GM21360 (cell line): ENCODE results near the gene KDM5C.
"Not testable (repeated sequence)": the region's sequence is repeated elsewhere in the genome, so short reads cannot be mapped to it uniquely, and the experiment has no call there.

Experiments
- ATAC-seq: cut with Tn5 transposase; IDR thresholded peaks from one replicate; pipeline ENCODE4 v1.9.1; 2021; ENCODE audit warnings: mild to moderate bottlenecking, moderate library complexity; ENCODE audit not compliant: unreplicated experiment

KDM5C gene

DNA sequence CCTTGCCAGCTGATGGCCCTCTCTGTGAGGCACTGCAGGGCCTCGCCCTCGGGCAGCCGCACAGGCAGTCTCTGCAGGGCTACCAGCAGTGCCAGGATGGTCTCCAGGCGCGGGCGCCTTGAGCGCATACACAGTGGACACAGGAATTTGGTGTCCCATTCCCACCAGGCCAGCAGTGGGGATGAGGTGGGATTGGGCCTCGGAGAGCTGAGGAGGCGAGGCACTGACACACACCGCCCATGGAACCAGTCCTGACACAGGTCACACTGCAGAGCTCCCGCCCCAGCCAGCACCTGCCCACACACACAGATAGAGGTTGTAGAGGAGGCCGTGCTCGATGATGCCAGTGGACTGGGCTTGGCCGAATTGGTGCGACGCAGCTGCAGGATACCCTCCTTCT, 30.7 kb downstream of the KDM5C start:
- no peak for ATAC-seq

DNA sequence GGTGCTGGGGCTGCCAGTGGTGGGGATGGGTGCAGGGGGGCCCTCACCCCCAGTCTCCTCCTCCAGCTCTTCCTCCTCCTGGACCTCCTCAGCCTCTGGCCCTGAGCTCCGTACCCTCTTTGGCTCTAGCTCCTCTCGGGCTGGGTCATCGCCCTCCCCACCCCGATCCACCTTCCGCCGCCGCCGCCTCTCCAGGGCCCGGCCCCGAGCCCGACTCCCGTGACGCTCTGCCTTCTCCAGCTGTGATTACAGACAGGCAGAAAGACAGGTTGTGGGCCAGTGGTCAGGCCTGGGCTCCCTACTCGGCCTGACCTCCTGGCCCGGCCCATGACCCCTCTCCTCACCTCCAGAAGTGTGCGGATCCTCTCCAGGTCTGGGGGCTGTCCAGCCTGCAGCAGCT, 31.9 kb downstream of the KDM5C start:
- no peak for ATAC-seq

DNA sequence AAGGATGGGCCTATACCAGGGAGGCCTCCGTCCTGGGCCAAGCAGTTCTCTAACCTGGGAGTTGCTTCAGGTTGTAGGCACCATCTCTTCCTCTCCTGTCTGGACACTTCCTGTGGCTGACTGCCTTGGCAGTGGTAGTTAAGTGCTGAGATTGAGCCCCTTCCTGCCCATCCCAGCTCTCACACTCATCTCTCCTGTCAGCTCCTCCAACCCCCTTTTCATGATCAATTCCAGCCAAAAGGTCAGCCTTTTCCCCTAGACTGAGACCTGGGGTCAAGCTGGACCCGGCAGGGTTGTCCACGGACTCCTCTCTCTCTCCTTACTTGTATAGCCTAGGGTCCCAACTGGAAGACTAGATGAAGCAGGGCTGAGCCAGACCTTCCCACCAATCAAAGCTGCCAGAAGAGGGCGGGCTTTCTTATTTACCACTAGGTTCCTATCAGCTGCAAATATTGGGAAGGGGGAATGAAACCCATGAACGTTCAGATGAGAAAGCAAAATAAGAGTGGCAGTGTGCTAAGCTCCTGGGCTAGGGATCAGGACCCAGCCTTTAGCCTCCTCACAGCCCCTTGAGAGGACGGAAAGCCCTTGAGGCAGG, 34.5 kb downstream of the KDM5C start:
- ATAC-seq = no peak

DNA sequence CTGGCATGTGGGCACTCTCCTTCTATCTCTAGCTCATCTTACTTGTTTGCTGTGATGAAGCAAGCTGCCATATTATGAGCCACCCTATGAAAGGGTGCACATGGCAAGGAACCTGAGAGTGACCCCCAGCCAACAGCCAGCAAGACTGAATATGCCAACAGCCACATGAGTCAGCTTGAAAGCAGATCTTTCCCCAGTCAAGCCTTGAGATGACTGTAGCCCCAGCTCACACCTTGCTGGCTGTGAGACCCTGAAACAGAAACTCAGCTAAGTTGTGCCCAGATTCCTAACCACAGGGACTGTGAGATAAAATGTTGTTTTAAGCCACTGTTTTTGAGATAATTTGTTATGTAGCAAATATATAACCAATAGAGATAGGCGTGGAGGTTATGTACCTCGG, 36.2 kb downstream of the KDM5C start:
- peak; percentile 67 for ATAC-seq

DNA sequence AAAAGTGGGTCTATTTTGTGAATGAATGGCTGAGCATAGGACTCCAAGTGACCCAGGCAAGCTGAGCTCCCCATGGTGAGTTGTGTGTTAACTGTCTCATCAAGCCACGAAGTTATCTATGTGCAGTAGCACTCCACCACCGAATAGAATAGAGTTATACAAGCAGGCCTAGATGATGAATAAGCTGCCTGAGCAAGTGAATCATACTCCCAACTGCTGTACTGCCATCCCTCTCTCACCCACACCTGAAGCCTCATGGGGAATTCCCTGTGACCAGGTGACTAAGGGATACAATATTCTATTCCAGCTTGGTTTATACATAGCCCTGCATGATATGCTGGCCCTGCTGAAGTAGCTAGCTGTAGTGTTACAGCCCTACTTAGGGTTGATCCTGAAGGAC, 38.7 kb downstream of the KDM5C start:
- no peak for ATAC-seq

DNA sequence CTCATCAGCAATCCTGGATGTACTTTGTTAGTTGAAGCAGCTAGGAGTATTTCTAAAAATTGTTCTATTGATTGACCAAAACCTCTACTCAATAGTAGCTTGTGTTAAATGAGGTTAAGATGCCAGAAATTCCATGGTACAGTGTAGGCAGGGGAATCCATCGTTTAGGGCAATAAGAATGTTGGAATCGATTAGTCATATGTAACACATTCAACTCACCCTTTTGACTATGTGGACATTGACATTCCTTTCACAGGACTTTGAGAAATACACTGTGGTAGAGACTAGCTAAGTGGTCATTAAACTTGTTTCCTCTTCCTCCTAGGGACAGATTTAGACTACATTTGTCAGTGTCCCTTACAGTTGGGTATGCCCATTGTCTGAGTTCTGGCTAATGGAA, 40.2 kb downstream of the KDM5C start:
- no peak for ATAC-seq

DNA sequence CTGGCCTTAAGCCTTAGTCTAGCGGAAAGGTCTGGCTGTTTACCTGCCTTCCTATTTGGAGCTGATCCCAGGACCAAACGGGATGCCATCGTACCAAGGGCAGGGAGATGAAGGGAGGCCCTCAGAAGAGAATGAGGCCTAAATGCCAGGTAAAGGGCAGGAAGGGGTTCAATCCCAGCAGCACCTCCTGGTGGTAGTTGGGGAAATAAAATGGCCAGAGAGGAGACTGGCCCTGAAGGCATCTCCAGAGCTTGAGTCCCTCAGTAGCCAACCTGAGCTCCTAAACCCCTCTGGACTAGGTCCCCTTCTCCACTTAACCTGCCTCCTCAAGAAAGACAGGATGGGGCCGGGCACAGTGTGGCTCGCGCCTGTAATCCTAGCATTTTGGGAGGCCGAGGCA, 53.7 kb downstream of the KDM5C start:
- no peak for ATAC-seq

DNA sequence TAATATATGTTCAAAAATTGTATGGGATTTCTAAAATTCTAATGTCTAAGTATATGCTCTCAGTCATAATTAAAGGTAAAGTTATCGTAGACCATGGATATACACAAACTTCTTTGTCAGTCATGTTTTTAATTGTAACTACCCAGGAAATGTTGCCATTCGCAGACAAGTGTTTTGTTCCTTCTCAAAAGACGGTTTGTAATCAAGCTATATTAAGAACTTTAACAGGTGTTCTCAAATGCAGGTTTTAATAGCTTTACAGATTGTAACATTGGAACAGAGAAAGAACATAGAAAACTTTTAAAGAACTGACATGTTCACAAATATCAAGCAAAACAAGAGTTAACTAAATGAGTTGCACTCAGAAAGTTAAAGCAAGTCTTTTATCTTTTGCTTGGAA, 58.9 kb downstream of the KDM5C start:
- ATAC-seq = no peak

DNA sequence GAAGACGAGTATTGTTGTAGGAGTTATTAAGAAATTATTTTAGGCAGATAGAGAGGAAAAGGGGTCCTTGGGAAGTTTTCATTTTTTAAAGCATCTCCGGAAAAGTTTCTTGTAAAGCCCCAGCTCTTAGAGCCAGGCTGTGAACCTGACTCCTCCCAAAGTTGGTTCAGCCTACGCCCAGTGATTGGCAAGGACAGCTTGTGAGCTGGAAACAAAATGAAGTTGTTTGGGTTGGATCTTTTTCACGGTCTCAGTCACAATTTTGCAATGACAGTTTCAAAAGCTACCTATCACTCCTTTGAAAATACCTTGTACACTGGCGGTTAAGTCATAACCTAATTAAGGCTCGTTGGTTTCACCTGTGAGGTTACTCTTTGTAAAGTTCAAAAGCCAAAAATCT, 60.4 kb downstream of the KDM5C start:
- ATAC-seq = not testable (repeated sequence)

DNA sequence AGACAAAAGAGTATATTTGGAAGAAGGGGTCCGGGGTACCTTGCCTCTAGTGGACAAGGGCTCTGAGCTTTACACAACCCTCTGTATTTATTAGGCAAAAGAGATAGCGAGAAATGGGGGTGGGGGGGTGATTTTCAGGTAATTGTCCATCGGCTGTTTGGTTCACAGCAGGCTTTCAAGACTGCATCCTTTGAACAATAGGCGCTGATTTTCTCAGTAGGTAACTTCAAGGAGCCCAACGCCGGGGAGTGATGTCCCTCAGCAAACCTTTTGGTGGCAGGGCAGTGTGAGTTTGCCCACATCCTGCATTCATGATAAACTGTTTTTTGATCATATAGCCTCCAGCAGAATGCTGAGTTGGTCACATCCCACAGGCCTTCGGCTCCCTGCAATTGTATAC, 61.6 kb downstream of the KDM5C start:
- no peak for ATAC-seq

DNA sequence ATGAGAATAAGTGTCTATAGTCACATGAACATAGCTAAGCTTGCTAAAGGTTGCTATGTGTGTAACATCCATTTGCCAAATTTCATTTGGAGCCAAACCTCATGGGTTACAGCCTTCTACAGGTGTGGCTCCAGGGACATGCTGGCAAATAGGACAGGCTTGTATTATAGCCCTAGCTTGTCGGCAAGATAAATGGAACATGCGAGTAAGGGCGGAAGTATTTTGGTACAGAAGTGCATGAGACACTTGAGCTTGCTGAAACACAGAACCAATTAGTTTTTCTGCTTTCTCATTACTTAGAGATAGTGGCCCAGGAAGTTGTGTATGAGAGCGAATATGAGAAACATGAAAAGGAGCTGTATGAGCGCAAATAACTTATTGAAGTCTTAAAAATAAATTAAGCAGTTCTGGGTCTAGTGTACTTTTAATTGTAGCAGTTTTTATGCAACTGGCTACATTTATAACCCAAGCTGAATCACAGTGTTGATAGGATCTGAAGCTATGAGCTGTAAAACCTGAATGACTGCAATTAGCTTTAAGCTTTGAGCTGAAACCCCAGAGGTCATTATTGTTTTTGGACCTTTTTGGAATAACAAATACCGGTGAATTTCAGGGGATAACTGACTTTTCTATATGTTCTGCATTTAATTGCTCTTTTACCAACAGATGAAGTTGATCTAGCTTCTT, 64.6 kb downstream of the KDM5C start:
- ATAC-seq = no peak

DNA sequence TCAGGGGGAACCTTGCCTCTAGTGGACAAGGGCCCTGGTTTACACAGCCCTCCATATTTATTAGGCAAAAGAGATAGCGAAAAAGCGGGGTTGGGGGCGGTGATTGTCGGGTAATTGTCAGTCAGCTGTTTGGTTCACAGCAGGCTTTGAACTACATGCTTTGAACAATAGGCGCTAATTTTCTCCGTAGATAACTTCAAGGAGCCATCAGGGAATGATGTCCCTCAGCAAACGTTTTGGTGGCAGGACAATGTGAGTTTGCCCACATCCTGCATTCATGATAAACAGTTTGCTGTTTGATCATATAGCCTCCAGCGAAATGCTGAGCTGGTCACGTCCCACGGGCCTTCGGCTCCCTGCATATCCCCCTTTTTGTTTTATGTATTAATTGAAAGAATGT, 65.8 kb downstream of the KDM5C start:
- ATAC-seq = no peak

DNA sequence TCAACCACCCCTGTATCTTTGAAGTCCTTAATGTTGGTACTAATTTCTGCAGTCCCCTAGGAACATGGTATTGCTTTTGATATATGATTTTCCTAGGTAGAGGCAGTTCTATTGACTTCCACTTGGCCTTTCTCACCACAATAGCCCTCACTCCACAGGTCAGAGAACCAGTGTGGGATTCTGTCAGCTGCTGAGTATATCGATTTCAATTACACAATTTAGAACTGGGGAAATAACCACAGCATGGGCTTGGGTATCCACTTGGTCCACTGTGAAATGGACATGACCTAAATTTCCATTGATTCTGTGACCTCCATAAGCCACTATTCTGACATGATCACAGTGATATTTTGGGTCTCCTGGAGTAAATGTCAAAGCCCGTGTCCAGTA, 68.8 kb downstream of the KDM5C start:
- no peak for ATAC-seq

DNA sequence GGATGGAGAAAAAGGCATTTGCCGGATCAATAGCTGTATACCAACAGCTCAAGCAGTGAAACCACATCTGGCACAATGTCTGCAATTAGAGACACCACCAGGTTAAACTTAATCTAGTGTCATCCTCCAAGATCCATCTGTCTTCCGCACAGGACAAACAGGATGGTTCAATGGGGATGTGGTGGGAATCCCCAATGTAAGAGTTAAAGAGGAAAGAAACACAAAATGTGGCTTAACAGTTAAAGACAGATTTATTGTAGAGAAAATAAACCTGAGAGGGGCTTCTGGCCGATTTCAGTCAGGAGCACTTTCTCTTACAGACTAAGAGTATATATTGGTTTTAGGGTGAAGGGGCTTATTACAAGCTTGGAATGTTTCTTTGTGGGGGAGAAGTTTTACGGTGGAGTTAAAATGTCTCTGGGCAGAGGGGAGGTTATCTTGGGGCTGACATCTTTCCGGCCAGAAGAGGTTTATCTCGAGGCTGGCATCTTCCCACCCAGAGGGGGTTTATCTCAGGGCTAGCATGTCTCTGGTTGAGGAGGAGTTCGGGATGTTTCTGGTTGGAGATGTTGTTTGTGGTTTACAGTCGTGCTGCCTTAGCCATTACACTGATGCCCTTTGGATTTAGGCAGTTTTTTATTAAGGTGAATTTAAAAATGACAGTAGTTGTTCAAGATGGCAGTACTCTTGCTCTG, 69.3 kb downstream of the KDM5C start:
- no peak for ATAC-seq

DNA sequence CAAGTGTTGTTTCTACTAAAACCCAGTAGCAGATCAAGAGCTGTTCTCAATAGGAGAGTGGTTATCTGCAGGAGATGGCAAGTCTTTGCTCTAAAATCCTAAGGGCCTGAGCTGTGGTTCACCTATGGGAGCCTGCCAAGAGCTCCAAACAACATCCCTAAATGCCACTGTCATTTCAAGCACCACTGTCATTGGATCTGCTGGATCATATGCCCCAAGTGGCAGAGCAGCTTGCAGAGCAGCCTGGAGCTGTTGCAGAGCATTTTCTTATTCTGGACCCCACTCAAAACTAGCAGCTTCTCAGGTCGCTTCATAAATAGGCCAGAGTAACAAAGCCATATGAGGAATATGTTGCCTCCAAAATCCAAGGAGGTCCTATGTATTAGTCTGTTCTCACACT, 71.4 kb downstream of the KDM5C start:
- ATAC-seq = no peak
